Stimulated activated CD4-positive, alpha-beta T cell treated with anti-CD3 and anti-CD28 coated beads, Interleukin-4, amount 100 ng/mL, for 1 hour (primary cell): Measurements from ENCODE around the gene ARRDC5.
"Not testable (repeated sequence)": the region's sequence is repeated elsewhere in the genome, so short reads cannot be mapped to it uniquely, and the experiment has no call there.

Experiments
- DNase-seq: peaks from one replicate; pipeline ENCODE4 v3.0.0-alpha.2; 2020

The ARRDC5 gene

GRCh38 chr19:4902796-4903195 lies at the start of gene ARRDC5:
ARRDC5 (minus strand) TSS chr19:4902896; CDS start chr19:4902825, 71 bp downstream.
- no peak for DNase-seq

GRCh38 chr19:4951656-4952055 lies 49.0 kb upstream of the ARRDC5 start:
- no peak for DNase-seq

GRCh38 chr19:4950650-4951049 lies 48.0 kb upstream of the ARRDC5 start:
- not testable (repeated sequence) for DNase-seq

- not testable (repeated sequence) for DNase-seq
Measured at GRCh38 chr19:4941638-4942169, 39.0 kb upstream of the ARRDC5 start.

GRCh38 chr19:4939466-4939865 lies 36.8 kb upstream of the ARRDC5 start:
- DNase-seq, result no peak

GRCh38 chr19:4938461-4938860 lies 35.8 kb upstream of the ARRDC5 start:
- not testable (repeated sequence) for DNase-seq

GRCh38 chr19:4937060-4937459 lies 34.4 kb upstream of the ARRDC5 start:
- no peak for DNase-seq

GRCh38 chr19:4935444-4935843 lies 32.7 kb upstream of the ARRDC5 start:
- DNase-seq, result no peak

- no peak for DNase-seq
Measured at GRCh38 chr19:4933528-4933927, 30.8 kb upstream of the ARRDC5 start.

- DNase-seq, result no peak
Measured at GRCh38 chr19:4932711-4933110, 30.0 kb upstream of the ARRDC5 start.

GRCh38 chr19:4930664-4931063 lies 28.0 kb upstream of the ARRDC5 start:
- peak; percentile 25 for DNase-seq

GRCh38 chr19:4929186-4929585 lies 26.5 kb upstream of the ARRDC5 start:
- no peak for DNase-seq

- DNase-seq, result no peak
Measured at GRCh38 chr19:4923276-4923747, 20.6 kb upstream of the ARRDC5 start.

- DNase-seq, result no peak
Measured at GRCh38 chr19:4922530-4923275, 20.0 kb upstream of the ARRDC5 start.

GRCh38 chr19:4916292-4917082 lies 13.8 kb upstream of the ARRDC5 start:
- peak; percentile 43 for DNase-seq

- peak; percentile 71 for DNase-seq
Measured at GRCh38 chr19:4914736-4915501, 12.2 kb upstream of the ARRDC5 start.

- DNase-seq, result no peak
Measured at GRCh38 chr19:4913996-4914735, 11.5 kb upstream of the ARRDC5 start.

GRCh38 chr19:4911786-4912672 lies 9.3 kb upstream of the ARRDC5 start:
- peak; percentile 72 for DNase-seq

GRCh38 chr19:4911314-4911713 lies 8.6 kb upstream of the ARRDC5 start:
- DNase-seq, result no peak

GRCh38 chr19:4910594-4911281 lies 8.0 kb upstream of the ARRDC5 start:
- peak; percentile 18 for DNase-seq
